HG03558 (cell line): ENCODE data around the gene SRGAP3.
A peak's percentile ranks its signal among the peaks of the same experiment; 100 is the strongest.

ENCODE experiments used
- ATAC-seq: cut with Tn5 transposase; IDR thresholded peaks from one replicate; pipeline ENCODE4 v1.9.1; 2021; ENCODE audit warnings: moderate number of reproducible peaks; ENCODE audit not compliant: unreplicated experiment; ENCODE audit errors: extremely low read depth

SRGAP3 gene

DNA sequence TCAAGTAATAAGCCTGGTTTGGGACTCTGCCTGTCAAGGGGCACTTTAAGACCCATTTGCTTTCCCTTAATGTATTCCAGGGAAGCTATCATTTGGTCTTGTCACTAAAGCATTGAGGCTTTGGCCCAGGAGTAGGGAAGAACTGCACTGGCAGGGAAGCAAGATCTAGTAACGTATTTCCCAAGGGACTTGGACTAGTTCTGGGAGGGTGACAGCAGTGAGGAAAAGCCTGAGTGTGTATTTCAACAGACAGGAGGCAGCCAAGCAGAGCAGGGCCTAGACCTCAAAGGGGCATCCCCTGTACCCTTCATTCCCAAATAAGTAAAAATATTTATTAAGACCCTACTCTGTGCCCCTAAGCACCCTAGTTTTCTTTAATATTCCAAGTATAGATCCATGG, 92.8 kb downstream of the SRGAP3 start:
- ATAC-seq: no peak

GRCh38 chr3:9155028-9155427, 94.4 kb downstream of the SRGAP3 start:
- no peak for ATAC-seq

GRCh38 chr3:9153904-9154619, 95.4 kb downstream of the SRGAP3 start:
- ATAC-seq: no peak

- no peak for ATAC-seq
Observed at GRCh38 chr3:9151240-9151639, 98.2 kb downstream of the SRGAP3 start.

DNA sequence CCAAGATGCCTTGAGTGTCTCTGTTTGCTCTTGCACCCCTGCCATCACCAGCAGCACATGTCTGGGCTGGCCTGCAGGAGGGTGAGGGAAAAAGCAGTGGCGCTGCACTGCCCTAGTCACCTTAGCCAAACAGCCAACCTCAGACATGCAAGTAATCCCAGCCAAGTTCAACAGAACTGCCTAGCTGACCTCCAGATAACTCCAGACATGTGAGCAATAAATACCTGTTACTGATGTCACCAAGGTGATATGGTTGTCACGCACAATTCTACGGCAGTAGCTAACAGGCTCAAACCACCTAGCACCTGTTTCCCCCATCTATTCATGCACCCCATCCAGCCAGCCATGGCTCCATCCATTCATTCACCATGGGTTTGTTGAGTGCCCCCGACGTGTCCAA, 99.9 kb downstream of the SRGAP3 start:
- no peak for ATAC-seq

DNA sequence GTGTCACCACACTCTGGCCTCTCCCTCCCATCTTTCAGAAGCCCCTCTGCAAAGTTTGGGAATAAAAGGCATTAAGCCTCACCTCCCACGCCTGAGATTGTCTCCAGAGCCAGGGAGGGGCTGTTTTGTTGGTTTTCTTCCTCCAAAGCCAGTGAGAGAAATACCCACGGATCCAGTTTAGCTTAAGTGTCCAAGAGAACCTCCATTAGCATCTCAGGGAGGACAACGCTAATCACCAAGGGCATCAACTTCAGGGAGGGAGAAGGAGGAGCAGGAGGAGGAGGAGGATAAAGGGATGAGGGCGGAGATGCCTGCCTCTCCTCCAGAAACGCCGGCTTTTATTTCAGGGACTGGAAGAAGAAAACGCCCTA, 101.6 kb downstream of the SRGAP3 start:
- no peak for ATAC-seq

GRCh38 chr3:9147215-9147895, 102.1 kb downstream of the SRGAP3 start:
- ATAC-seq: peak; percentile 57

- ATAC-seq: no peak
Observed at GRCh38 chr3:9146367-9147071, 102.9 kb downstream of the SRGAP3 start.

- ATAC-seq: no peak
Observed at GRCh38 chr3:9143184-9143583, 106.3 kb downstream of the SRGAP3 start.

DNA sequence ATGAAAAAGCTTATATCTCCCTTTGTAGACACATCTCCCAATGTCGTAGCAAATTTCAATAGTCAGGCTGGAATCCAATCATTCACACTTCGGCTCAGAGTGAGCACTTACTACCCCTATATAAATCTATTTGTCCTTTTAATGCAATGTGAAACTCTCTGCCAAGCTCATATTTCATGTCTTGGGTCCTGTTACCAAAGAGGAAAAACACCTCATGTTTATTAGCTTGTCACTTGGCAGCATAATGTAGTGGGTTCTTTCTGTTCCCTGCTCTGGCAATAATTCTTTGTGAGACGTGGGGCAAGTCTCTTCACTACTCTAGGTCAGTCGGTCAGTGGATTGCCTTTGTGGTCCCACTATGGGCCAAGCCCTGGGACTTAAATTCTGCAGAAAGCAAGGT, 107.1 kb downstream of the SRGAP3 start:
- ATAC-seq: no peak

GRCh38 chr3:9141928-9142289, 107.5 kb downstream of the SRGAP3 start:
- ATAC-seq: no peak

DNA sequence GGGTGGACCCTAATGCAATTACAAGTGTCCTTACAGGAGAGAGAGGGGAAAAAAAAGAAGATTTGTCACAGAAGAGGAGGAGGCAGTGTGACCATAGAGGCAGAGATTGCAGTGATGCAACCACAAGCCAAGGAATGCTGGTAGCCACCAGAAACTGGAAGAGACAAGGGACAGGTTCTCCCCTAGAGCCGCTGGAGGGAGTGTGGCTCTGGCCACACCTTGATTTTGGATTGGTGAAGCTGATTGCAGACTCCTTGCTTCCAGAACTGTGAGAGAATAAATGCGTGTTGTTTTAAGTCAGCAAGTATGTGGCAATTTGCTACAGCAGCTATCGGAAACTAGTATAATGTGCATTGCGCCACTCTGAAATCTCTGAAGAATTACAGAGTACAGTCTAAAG, 110.1 kb downstream of the SRGAP3 start:
- no peak for ATAC-seq

GRCh38 chr3:9137676-9138075, 111.8 kb downstream of the SRGAP3 start:
- ATAC-seq: no peak

GRCh38 chr3:9136746-9137465, 112.5 kb downstream of the SRGAP3 start:
- no peak for ATAC-seq

GRCh38 chr3:9135930-9136525, 113.4 kb downstream of the SRGAP3 start:
- ATAC-seq: no peak

GRCh38 chr3:9135526-9135925, 113.9 kb downstream of the SRGAP3 start:
- no peak for ATAC-seq

GRCh38 chr3:9133656-9134055, 115.8 kb downstream of the SRGAP3 start:
- ATAC-seq: no peak

GRCh38 chr3:9130345-9131305, 118.8 kb downstream of the SRGAP3 start:
- no peak for ATAC-seq

GRCh38 chr3:9129365-9129764, 120.1 kb downstream of the SRGAP3 start:
- no peak for ATAC-seq
